ENCODE results near the gene PLA2G4B. TPM values are rescaled to one million over a fixed set of nuclear protein-coding genes. Genes with fewer than 3 reads are reported as not detected.

Gene PLA2G4B
- total and polyA plus RNA-seq, 9 donors, result 4.8 to 17.5 (median 10.6) TPM

GRCh38 chr15:41809526-41810220 lies 29.0 kb upstream of the PLA2G4B start:
- Histone ChIP-seq H3K4me3 (no peak overlapping the region), H3K9me3 (no peaks in the 10 kb centered on the region), H3K4me1 (ENCODE audit: insufficient read depth) (no peaks in the 10 kb centered on the region), H3K27me3 (no peaks in the 10 kb centered on the region), H3K36me3 (no peaks in the 10 kb centered on the region), H3K27ac (no peak overlapping the region)
- no peak for DNase-seq
- TF ChIP-seq CTCF (IDR thresholded peaks at IDR 0.05) (no peak), POLR2A (IDR thresholded peaks at IDR 0.05) (no peak)
- intact Hi-C loops (cut with DNase I), result loop anchor here (2.0 to 10.0 kb wide), 6 partner anchors 37 to 255 kb away; partner anchors contain the start of genes TYRO3 (in 3 of the 4) and MAPKBP1 (in 1 of the 4)
- WGBS, 3 donors, result 63 to 69% (median 68%) methylated on average over 12 of the region's 12 CpGs

GRCh38 chr15:41810651-41811431 lies 27.8 kb upstream of the PLA2G4B start:
- no peaks in the 10 kb centered on the region for H3K36me3 ChIP-seq
- 87 to 90% (median 89%) methylated on average over 5 of the region's 5 CpGs for WGBS, 3 donors
- no peak overlapping the region for H3K27ac ChIP-seq
- DNase-seq, result no peak
- intact Hi-C loops (cut with DNase I), result loop anchor here (2.0 to 10.0 kb wide), 6 partner anchors 38 to 256 kb away; partner anchors contain the start of genes TYRO3 (in 3 of the 4) and MAPKBP1 (in 1 of the 4)
- H3K4me3 ChIP-seq, result no peak overlapping the region
- H3K4me1 ChIP-seq (ENCODE audit: insufficient read depth), result no peaks in the 10 kb centered on the region
- no peak for TF ChIP-seq POLR2A (IDR thresholded peaks at IDR 0.05)
- no peaks in the 10 kb centered on the region for H3K9me3 ChIP-seq
- H3K27me3 ChIP-seq, result no peaks in the 10 kb centered on the region

- Histone ChIP-seq H3K9me3 (no peaks in the 10 kb centered on the region), H3K27ac (no peak overlapping the region), H3K4me1 (ENCODE audit: insufficient read depth) (no peaks in the 10 kb centered on the region), H3K36me3 (no peaks in the 10 kb centered on the region), H3K27me3 (no peaks in the 10 kb centered on the region), H3K4me3 (no peak overlapping the region)
- DNase-seq, result peak; percentile 75 to 92 (median 89)
- TF ChIP-seq CTCF (IDR thresholded peaks at IDR 0.05) (peak; percentile 70 to 90 (median 89)), EP300 (IDR thresholded peaks at IDR 0.05) (no peak)
- WGBS, 3 donors, result 47 to 52% (median 47%) methylated on average over 18 of the region's 18 CpGs
- intact Hi-C loops (cut with DNase I), result loop anchor here (2.0 to 10.0 kb wide), 6 partner anchors 39 to 257 kb away; partner anchors contain the start of genes TYRO3 (in 3 of the 4) and MAPKBP1 (in 1 of the 4)
Measured at GRCh38 chr15:41811432-41812195, 27.0 kb upstream of the PLA2G4B start.

- Histone ChIP-seq H3K4me3 (no peak overlapping the region), H3K27ac (no peak overlapping the region), H3K36me3 (no peaks in the 10 kb centered on the region), H3K9me3 (no peaks in the 10 kb centered on the region), H3K4me1 (ENCODE audit: insufficient read depth) (no peaks in the 10 kb centered on the region), H3K27me3 (no peaks in the 10 kb centered on the region)
- no peak for DNase-seq
- TF ChIP-seq POLR2A (IDR thresholded peaks at IDR 0.05) (no peak), CTCF (IDR thresholded peaks at IDR 0.05) (no peak), EP300 (IDR thresholded peaks at IDR 0.05) (no peak)
- intact Hi-C loops (cut with DNase I), result loop anchor here in 3 of 4 donors (5.0 to 10.0 kb wide), 4 partner anchors 41 to 258 kb away; partner anchors contain the start of genes TYRO3 (in 3 of the 3) and MAPKBP1 (in 1 of the 3)
- WGBS, 3 donors, result 85 to 90% (median 87%) methylated on average over 11 of the region's 11 CpGs
Measured at GRCh38 chr15:41812820-41813375, 25.7 kb upstream of the PLA2G4B start.
